ENCODE data around the gene RUFY3. TPM values are rescaled to one million over a fixed set of nuclear protein-coding genes. Genes with fewer than 3 reads are reported as not detected.
"Not testable (repeated sequence)": the region's sequence is repeated elsewhere in the genome, so short reads cannot be mapped to it uniquely, and the experiment has no call there.

The RUFY3 gene
- total RNA-seq, 1 experiment from 2014 or later: 32.9 TPM

- Histone ChIP-seq H2AFZ (ENCODE audit: low read depth, low read length, poor library complexity, severe bottlenecking) (no peak overlapping the region), H3K27me3 (ENCODE audit: insufficient read depth, low read length) (no peaks in the 10 kb centered on the region), H3K4me2 (ENCODE audit: low read length) (no peak overlapping the region), H3K79me2 (ENCODE audit: insufficient read depth, low read length) (no peaks in the 10 kb centered on the region), H4K20me1 (ENCODE audit: insufficient read depth) (no peaks in the 10 kb centered on the region), H3K27ac (ENCODE audit: low read depth, low read length) (no peak overlapping the region), H3K9me3 (ENCODE audit: control insufficient read depth in 1 of 2, insufficient read depth in 1 of 2, low read depth in 1 of 2, low read length in 2 of 2) (no peaks in the 10 kb centered on the region), H3K4me3 (replicated peaks in 1 of 2; ENCODE audit: low read depth in 1 of 2, low read length in 2 of 2) (no peak overlapping the region), H3K4me1 (ENCODE audit: control insufficient read depth in 1 of 2, insufficient read depth in 2 of 2, low read length in 2 of 2) (no peaks in the 10 kb centered on the region), H3K36me3 (ENCODE audit: control insufficient read depth in 1 of 2, insufficient read depth in 2 of 2, low read length in 2 of 2) (no peaks in the 10 kb centered on the region), H3K9me2 (ENCODE audit: insufficient read depth) (no peaks in the 10 kb centered on the region), H3K9ac (ENCODE audit: low read length) (no peak overlapping the region)
- ChIA-PET RAD21 (ENCODE audit: low non-redundant PET in 1 of 2, low total read pairs in 2 of 2, uncharacterized antibody in 2 of 2, unreplicated experiment in 2 of 2) (no interaction called here), POLR2A (no interaction called here), CTCF (no interaction called here)
- no TSS peak for BruUV-seq (replicated peaks)
- intact Hi-C loops (cut with micrococcal nuclease): no loop called here
- no peak for ATAC-seq
- no peak for TF ChIP-seq EGR1 (IDR thresholded peaks at IDR 0.05; ENCODE audit: low read depth)
- TF ChIP-seq YY1 (IDR thresholded peaks at IDR 0.05; ENCODE audit: extremely low read depth, insufficient replicate concordance, low read depth, low read length): no peak
- no peak for TF ChIP-seq ZNF274 (IDR thresholded peaks at IDR 0.05; ENCODE audit: low read depth, low read length)
- no peak for TF ChIP-seq CTCF (IDR thresholded peaks at IDR 0.05 in 2 of 3, conservative IDR thresholded peaks at IDR 0.05 in 1 of 3; ENCODE audit: borderline replicate concordance in 1 of 3, insufficient read depth in 1 of 3, low read depth in 2 of 3, low read length in 2 of 3)
- TF ChIP-seq SRF (IDR thresholded peaks at IDR 0.05; ENCODE audit: low read depth): no peak
- no peak for TF ChIP-seq CEBPB (IDR thresholded peaks at IDR 0.05; ENCODE audit: low read depth)
- no peak for TF ChIP-seq POLR2AphosphoS5 (IDR thresholded peaks at IDR 0.05; ENCODE audit: low read depth, low read length)
- TF ChIP-seq EZH2 (IDR thresholded peaks at IDR 0.05): no peak
- no peak for TF ChIP-seq ATF3 (IDR thresholded peaks at IDR 0.05)
- no peak for TF ChIP-seq ZBTB33 (IDR thresholded peaks at IDR 0.05; ENCODE audit: extremely low read depth, insufficient replicate concordance, low read length)
- TF ChIP-seq ELF1 (IDR thresholded peaks at IDR 0.05; ENCODE audit: borderline replicate concordance, low read depth): no peak
- TF ChIP-seq SIN3A (IDR thresholded peaks at IDR 0.05; ENCODE audit: low read depth): no peak
- TF ChIP-seq FOSL1 (IDR thresholded peaks at IDR 0.05; ENCODE audit: low read depth): no peak
- TF ChIP-seq ZFX (IDR thresholded peaks at IDR 0.05): no peak
- no peak for TF ChIP-seq MAX (IDR thresholded peaks at IDR 0.05)
- no peak for TF ChIP-seq TCF7L2 (IDR thresholded peaks at IDR 0.05; ENCODE audit: borderline replicate concordance, extremely low read depth, insufficient read depth, insufficient read length)
- TF ChIP-seq CBX3 (IDR thresholded peaks at IDR 0.05; ENCODE audit: low read depth): no peak
- no peak for DNase-seq (ENCODE audit: low read depth, low spot score)
Measured at GRCh38 chr4:70768301-70768948, 46.7 kb downstream of the RUFY3 start.

GRCh38 chr4:70769396-70769795 is 47.6 kb downstream of the RUFY3 start:
- DNase-seq (ENCODE audit: low read depth, low spot score); POLR2A ChIA-PET; RAD21 ChIA-PET (ENCODE audit: low non-redundant PET in 1 of 2, low total read pairs in 2 of 2, uncharacterized antibody in 2 of 2, unreplicated experiment in 2 of 2): not testable (repeated sequence)

More at GRCh38 chr4:70769396-70769795, 47.6 kb downstream of the RUFY3 start:
- H3K9ac ChIP-seq (ENCODE audit: low read length); H3K79me2 ChIP-seq (ENCODE audit: insufficient read depth, low read length); H3K4me1 ChIP-seq (ENCODE audit: control insufficient read depth in 1 of 2, insufficient read depth in 2 of 2, low read length in 2 of 2); ATAC-seq; intact Hi-C loops (cut with micrococcal nuclease); H3K36me3 ChIP-seq (ENCODE audit: control insufficient read depth in 1 of 2, insufficient read depth in 2 of 2, low read length in 2 of 2); H4K20me1 ChIP-seq (ENCODE audit: insufficient read depth); H3K4me3 ChIP-seq (replicated peaks in 1 of 2; ENCODE audit: low read depth in 1 of 2, low read length in 2 of 2); H2AFZ ChIP-seq (ENCODE audit: low read depth, low read length, poor library complexity, severe bottlenecking); CTCF ChIA-PET; BruUV-seq (replicated peaks); H3K27ac ChIP-seq (ENCODE audit: low read depth, low read length); H3K27me3 ChIP-seq (ENCODE audit: insufficient read depth, low read length); H3K4me2 ChIP-seq (ENCODE audit: low read length); H3K9me2 ChIP-seq (ENCODE audit: insufficient read depth); H3K9me3 ChIP-seq (ENCODE audit: control insufficient read depth in 1 of 2, insufficient read depth in 1 of 2, low read depth in 1 of 2, low read length in 2 of 2): not testable (repeated sequence)

Data from HCT116 (cell line).